ENCODE data around the gene LPAR3.

- TF ChIP-seq CTCF (IDR thresholded peaks at IDR 0.05; ENCODE audit: low read length) (no peak), EZH2phosphoT487 (IDR thresholded peaks at IDR 0.05; ENCODE audit: low read length) (no peak)
Measured at GRCh38 chr1:84844094-84844493, 48.9 kb downstream of the LPAR3 start.

All from MM.1S (cell line).